Kidney (tissue), 14 donors: Measurements from ENCODE around the gene APCDD1. TPM values are rescaled to one million over a fixed set of nuclear protein-coding genes. Genes with fewer than 3 reads are reported as not detected.

Experiments used
- DNase-seq, 5 donors: peaks; one replicate each; pipeline ENCODE4 v3.0.0-alpha.2; 2013 to 2020
- FAIRE-seq: peaks from 2 replicates; lab custom pipeline; 2012; peaks lifted over from hg19 to GRCh38; lab: Jason Lieb, UNC
- H3K27ac ChIP-seq, 2 donors: one replicate each; pipeline ENCODE4 v1.7.0; 2013; ENCODE audit warnings: low read depth in 2 of 2, low read length in 2 of 2, inconsistent platforms in 1 of 2
- H3K27me3 ChIP-seq: one replicate; pipeline ENCODE4 v1.7.1; 2013; ENCODE audit warnings: low read length, inconsistent platforms; ENCODE audit not compliant: control insufficient read depth, insufficient read depth
- H3K36me3 ChIP-seq, 3 donors: one replicate each; pipeline versions ENCODE4 v1.7.0 to v1.7.1; 2013; ENCODE audit warnings: low read length in 3 of 3, control low read depth in 1 of 3, inconsistent platforms in 1 of 3; ENCODE audit not compliant: insufficient read depth in 3 of 3, control insufficient read depth in 2 of 3
- H3K4me1 ChIP-seq, 3 donors: one replicate each; pipeline versions ENCODE4 v1.7.0 to v1.7.1; 2013; ENCODE audit warnings: low read length in 3 of 3, inconsistent platforms in 1 of 3, low read depth in 1 of 3; ENCODE audit not compliant: control insufficient read depth in 2 of 3, insufficient read depth in 2 of 3
- H3K4me3 ChIP-seq, 3 donors: one replicate each; pipeline versions ENCODE4 v1.7.0 to v1.8.1; 2013; ENCODE audit warnings: low read length in 3 of 3, control low read depth in 1 of 3, inconsistent platforms in 1 of 3
- H3K9ac ChIP-seq, 3 donors: one replicate each; pipeline versions ENCODE4 v1.7.0 to v1.7.1; 2013; ENCODE audit warnings: low read length in 3 of 3, control low read depth in 1 of 3, inconsistent platforms in 1 of 3
- H3K9me3 ChIP-seq, 3 donors: one replicate each; pipeline versions ENCODE4 v1.7.0 to v1.7.1; 2013; ENCODE audit warnings: low read length in 3 of 3, control low read depth in 1 of 3, inconsistent platforms in 1 of 3; ENCODE audit not compliant: control insufficient read depth in 2 of 3, insufficient read depth in 1 of 3
- CTCF ChIP-seq: IDR thresholded peaks from 3 replicates; pipeline ENCODE4 v1.5.1; 2012; ENCODE audit warnings: mild to moderate bottlenecking, moderate library complexity, borderline replicate concordance; ENCODE audit not compliant: insufficient read depth; ENCODE audit errors: extremely low read depth
- intact Hi-C: fragments of 100-400 bp; cut with DNase I; formaldehyde crosslinking; loops from one replicate; pipeline ENCODE4 v1.11.1; 2022
- polyA plus RNA-seq: library from polyadenylated mRNA; stranded (reverse); fragments of 350-450 nt; fragmentation: Illumina TruSeq; extraction: RNeasy Lipid Tissue Mini Kit (QIAGEN cat#74804); gene quantifications from one replicate; pipeline ENCODE4 v1.2.3, GENCODE V29; 2014; ENCODE audit warnings: low read depth, low replicate concordance; ENCODE audit not compliant: insufficient read depth
- total RNA-seq: library from RNA; stranded (reverse); fragmentation: NEBNext Ultra II Directional; extraction: Animal tissue kit (Norgen Biotek cat#: 25700); gene quantifications from one replicate; pipeline ENCODE4 v1.2.1, GENCODE V29; 2021
- donor health status: control.
- donor health status: control.
- donor health status: control.
- donor health status: control.
- donor health status: control.
- donor health status: DM: yes; HTN: yes; CAD: no.
- donor health status: Normal renal cell carcinoma (clear cell type).

APCDD1 gene
- total and polyA plus RNA-seq, 2 donors from 2014 or later: 2.8 to 22.9 TPM

- H3K4me1 ChIP-seq: peaks cover 3 to 5% (median 5%) of the 10 kb centered on the region in 3 donors
- no peak overlapping the region for H3K27ac ChIP-seq
- no peaks in the 10 kb centered on the region for H3K27me3 ChIP-seq
- H3K9me3 ChIP-seq: no peaks in the 10 kb centered on the region
- H3K36me3 ChIP-seq: no peaks in the 10 kb centered on the region
- no peak for FAIRE-seq
- TF ChIP-seq CTCF: no peak
- no peak for DNase-seq
- H3K9ac ChIP-seq: no peak overlapping the region
- intact Hi-C loops: no loop called here
- no peak overlapping the region for H3K4me3 ChIP-seq
Observed at GRCh38 chr18:10477121-10477862, 22.9 kb downstream of the APCDD1 start.

- Histone ChIP-seq H3K27ac (no peak overlapping the region), H3K27me3 (no peaks in the 10 kb centered on the region), H3K4me3 (no peak overlapping the region), H3K4me1 (peaks cover 3 to 5% (median 5%) of the 10 kb centered on the region in 3 donors), H3K9me3 (no peaks in the 10 kb centered on the region), H3K9ac (no peak overlapping the region), H3K36me3 (no peaks in the 10 kb centered on the region)
- no peak for TF ChIP-seq CTCF
- intact Hi-C loops: no loop called here
- DNase-seq (no peak), FAIRE-seq (no peak)
Observed at GRCh38 chr18:10477863-10478260, 23.4 kb downstream of the APCDD1 start.

GRCh38 chr18:10481831-10482230 lies 27.4 kb downstream of the APCDD1 start:
- no peak for TF ChIP-seq CTCF
- H3K9me3 ChIP-seq: no peaks in the 10 kb centered on the region
- intact Hi-C loops: no loop called here
- H3K27ac ChIP-seq: no peak overlapping the region
- H3K27me3 ChIP-seq: no peaks in the 10 kb centered on the region
- H3K36me3 ChIP-seq: no peaks in the 10 kb centered on the region
- H3K9ac ChIP-seq: no peak overlapping the region
- H3K4me3 ChIP-seq: no peak overlapping the region
- H3K4me1 ChIP-seq: peaks cover 0 to 2% (median under 1%) of the 10 kb centered on the region in 3 donors
- FAIRE-seq: no peak
- no peak for DNase-seq
